Activated naive CD4-positive, alpha-beta T cell treated with anti-CD3 and anti-CD28 coated beads for 36 hours (primary cell): Measurements from ENCODE around the gene CD34. TPM values are rescaled to one million over a fixed set of nuclear protein-coding genes. Genes with fewer than 3 reads are reported as not detected.

Experiments
- CTCF ChIA-PET: fragments of 350-600 bp; sonication (Branson Sonifier 250); formaldehyde crosslinking; loops from one replicate; lab custom pipeline; 2021; ENCODE audit warnings: antibody characterized with exemption; lab: Charles Lee
- DNase-seq: peaks from one replicate; pipeline ENCODE4 v3.0.0-alpha.2; 2020
- H3K27ac Mint-ChIP-seq: one replicate; pipeline ENCODE4 v1.8.0; 2021; ENCODE audit warnings: mild to moderate bottlenecking, mixed read lengths
- H3K27me3 Mint-ChIP-seq: one replicate; pipeline ENCODE4 v1.8.0; 2021; ENCODE audit warnings: low read depth, mixed read lengths
- H3K36me3 Mint-ChIP-seq: one replicate; pipeline ENCODE4 v1.8.0; 2021; ENCODE audit warnings: low read depth, mixed read lengths
- H3K4me1 Mint-ChIP-seq: one replicate; pipeline ENCODE4 v1.8.0; 2021; ENCODE audit warnings: low read depth, mixed read lengths
- H3K4me3 Mint-ChIP-seq: one replicate; pipeline ENCODE4 v1.8.0; 2021; ENCODE audit warnings: mild to moderate bottlenecking, moderate library complexity, mixed read lengths
- H3K9me3 Mint-ChIP-seq: one replicate; pipeline ENCODE4 v1.8.0; 2021; ENCODE audit warnings: mixed read lengths
- intact Hi-C: fragments of 100-400 bp; cut with micrococcal nuclease; formaldehyde crosslinking; loops from one replicate; pipeline ENCODE4 v1.15.1; 2023
- total RNA-seq, 2 experiments: library from RNA; stranded (reverse); gene quantifications; one replicate each; pipeline ENCODE4 v1.2.3, GENCODE V29; 2021

CD34 gene, protein sequence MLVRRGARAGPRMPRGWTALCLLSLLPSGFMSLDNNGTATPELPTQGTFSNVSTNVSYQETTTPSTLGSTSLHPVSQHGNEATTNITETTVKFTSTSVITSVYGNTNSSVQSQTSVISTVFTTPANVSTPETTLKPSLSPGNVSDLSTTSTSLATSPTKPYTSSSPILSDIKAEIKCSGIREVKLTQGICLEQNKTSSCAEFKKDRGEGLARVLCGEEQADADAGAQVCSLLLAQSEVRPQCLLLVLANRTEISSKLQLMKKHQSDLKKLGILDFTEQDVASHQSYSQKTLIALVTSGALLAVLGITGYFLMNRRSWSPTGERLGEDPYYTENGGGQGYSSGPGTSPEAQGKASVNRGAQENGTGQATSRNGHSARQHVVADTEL
- total RNA-seq = under 1 TPM; 0.02 TPM

DNA sequence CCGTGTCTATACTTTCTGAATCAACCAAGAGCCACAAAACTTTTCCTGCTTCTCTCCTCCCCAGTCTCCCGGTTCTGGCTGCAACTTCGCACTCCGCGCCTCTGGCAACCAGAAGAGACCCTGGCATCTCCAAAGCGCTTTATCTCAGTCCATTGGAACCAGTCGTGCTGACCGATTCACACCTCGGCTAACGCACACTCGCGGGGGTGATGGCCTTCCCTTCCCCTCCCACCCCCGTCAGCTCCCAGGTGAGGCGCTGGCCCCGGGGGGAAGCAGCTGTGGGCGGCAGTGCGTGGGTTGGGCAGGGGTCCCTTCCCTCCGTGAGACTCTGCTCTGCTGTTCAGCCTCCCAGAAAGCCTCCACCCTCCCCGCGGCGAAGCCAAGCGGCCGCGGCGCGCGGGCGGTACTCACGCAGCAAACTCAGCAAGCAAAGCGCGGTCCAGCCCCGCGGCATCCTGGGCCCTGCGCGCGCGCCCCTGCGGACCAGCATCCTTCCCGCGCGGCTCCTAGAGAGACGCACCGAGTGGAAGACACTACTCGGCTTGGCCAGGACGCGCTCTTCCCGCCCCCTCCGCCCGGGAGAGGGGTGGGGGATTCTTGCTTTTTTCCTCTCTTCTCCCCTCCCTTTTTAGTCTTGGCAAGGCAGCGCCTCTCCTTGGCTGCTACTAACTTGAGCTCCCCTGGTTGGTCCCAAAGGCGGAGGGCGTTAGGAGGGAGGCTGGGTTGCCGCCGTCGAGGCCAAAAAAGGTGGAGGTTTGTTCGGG is at the start of gene CD34:
CD34 (minus strand) TSS at position 535 of the 764 bp plus-strand sequence; CDS start at position 490, 45 bp downstream.
- H3K9me3 Mint-ChIP-seq = no peaks in the 10 kb centered on the region
- no peaks in the 10 kb centered on the region for H3K36me3 Mint-ChIP-seq
- CTCF ChIA-PET = interaction anchor here (0.8 to 3.2 kb wide), 4 partner anchors 16 to 52 kb away, joined by 3 to 17 read pairs (median 6); no protein-coding TSS in a partner anchor

DNA sequence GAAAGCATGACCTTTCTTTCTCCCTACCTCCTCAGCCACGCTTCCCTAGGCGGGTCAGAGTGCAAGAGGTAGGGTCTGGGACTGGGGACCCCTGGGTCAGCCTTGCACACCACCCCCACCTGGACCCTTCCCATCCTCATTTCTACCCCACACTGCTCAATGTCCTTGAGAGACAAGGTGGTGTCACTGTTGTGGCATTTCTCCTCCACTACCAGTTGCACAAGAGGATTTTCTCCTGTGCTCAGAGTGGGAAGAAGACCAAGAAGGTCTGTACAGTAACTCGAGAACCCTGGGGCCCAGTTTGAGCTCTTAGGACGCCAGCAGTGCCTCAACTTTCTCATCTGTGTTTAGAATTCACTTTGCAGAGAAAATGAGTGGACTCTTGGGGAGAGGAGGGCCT is 49.4 kb upstream of the CD34 start:
- intact Hi-C loops = loop anchor here (5.0 kb wide), 1 partner anchor 263 kb away; no protein-coding TSS in a partner anchor
- Mint-ChIP-seq H3K4me3 (peak overlapping the region; percentile 27), H3K4me1 (peaks cover 10% of the 10 kb centered on the region), H3K27ac (no peak overlapping the region), H3K36me3 (no peaks in the 10 kb centered on the region), H3K27me3 (peaks cover 40% of the 10 kb centered on the region), H3K9me3 (no peaks in the 10 kb centered on the region)
- no peak for DNase-seq
- CTCF ChIA-PET = interaction anchor here (0.9 to 9.8 kb wide), 3 partner anchors 14 to 131 kb away, joined by 3 to 204 read pairs (median 5); no protein-coding TSS in a partner anchor

More for the DNA sequence above, at the start of gene CD34:
- Mint-ChIP-seq H3K27ac (no peak within 1 kb of the TSS), H3K4me3 (peak within 1 kb of the TSS; percentile 63), H3K4me1 (peaks cover 16% of the 10 kb centered on the region), H3K27me3 (peaks cover 52% of the 10 kb centered on the region)
- intact Hi-C loops = no loop called here
- DNase-seq = peak; percentile 51

DNA sequence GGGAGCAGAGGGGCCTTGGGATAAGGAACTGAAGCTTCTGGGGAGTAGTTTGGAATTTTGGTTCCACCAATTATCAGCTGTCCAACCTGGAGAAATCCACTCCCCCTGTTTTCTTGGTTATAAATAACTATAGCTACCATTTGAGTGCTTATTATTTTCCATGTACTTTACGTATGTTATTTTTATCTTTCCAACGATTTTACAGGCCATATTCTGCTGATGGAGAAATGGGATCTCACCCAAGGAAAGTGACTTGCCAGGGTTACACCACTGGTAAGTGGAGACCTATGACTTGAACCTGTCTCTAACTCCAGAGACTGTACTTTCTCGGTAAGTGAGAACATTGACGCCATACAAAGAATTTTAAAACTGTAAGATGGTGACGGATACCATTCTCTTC is 49.0 kb upstream of the CD34 start:
- peak overlapping the region; percentile 64 for H3K4me3 Mint-ChIP-seq
- peaks cover 40% of the 10 kb centered on the region for H3K27me3 Mint-ChIP-seq
- intact Hi-C loops = loop anchor here (2.0 to 5.0 kb wide), 2 partner anchors 63 to 263 kb away; no protein-coding TSS in a partner anchor

DNA sequence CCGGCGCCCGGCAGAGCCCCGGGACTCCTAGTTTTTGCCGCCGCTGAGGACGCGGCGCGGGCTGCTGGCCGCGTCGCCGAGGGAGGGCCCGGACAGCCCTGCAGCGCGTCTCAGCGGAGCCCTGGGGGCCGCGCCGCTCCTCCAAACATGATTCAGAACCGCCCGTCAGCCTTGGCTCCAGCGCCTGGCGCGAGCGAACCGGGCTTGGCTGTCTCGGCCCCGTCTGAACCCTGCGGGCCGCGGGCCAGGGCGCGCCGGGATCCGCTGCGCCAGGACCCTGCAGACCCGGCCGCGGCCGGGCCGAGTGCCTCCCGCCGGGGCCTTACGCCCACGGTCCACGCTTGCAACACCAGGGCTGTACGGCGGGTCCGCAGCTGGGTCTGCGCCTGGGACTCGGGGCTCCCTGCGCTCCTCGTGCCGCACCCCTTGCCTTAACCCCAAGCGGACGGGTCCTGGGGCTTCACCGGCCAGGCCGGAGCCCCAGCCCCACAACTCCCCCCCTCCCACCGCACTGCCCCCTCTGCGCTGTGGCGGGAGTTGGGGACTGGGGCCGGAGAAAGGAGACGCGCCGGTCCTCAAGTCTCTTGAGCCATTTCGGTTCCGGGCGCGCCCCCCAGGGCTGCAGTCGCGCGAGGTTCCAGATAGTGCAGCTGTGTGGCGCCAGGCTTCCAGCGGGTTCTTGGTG is 48.4 kb upstream of the CD34 start:
- intact Hi-C loops = loop anchor here (2.0 kb wide), 1 partner anchor 62 kb away; no protein-coding TSS in a partner anchor
- CTCF ChIA-PET = interaction anchor here (0.9 to 9.8 kb wide), 3 partner anchors 15 to 130 kb away, joined by 3 to 204 read pairs (median 5); no protein-coding TSS in a partner anchor
- Mint-ChIP-seq H3K4me3 (peak overlapping the region; percentile 64), H3K9me3 (no peaks in the 10 kb centered on the region), H3K27ac (no peak overlapping the region), H3K27me3 (peaks cover 43% of the 10 kb centered on the region), H3K36me3 (no peaks in the 10 kb centered on the region), H3K4me1 (peaks cover 10% of the 10 kb centered on the region)
- DNase-seq = peak; percentile 33

More for the DNA sequence above, 49.0 kb upstream of the CD34 start:
- CTCF ChIA-PET = interaction anchor here (0.9 to 9.8 kb wide), 3 partner anchors 15 to 131 kb away, joined by 3 to 204 read pairs (median 5); no protein-coding TSS in a partner anchor
- no peak for DNase-seq
- H3K4me1 Mint-ChIP-seq = peaks cover 10% of the 10 kb centered on the region
- H3K9me3 Mint-ChIP-seq = no peaks in the 10 kb centered on the region
- H3K36me3 Mint-ChIP-seq = no peaks in the 10 kb centered on the region
- H3K27ac Mint-ChIP-seq = no peak overlapping the region

DNA sequence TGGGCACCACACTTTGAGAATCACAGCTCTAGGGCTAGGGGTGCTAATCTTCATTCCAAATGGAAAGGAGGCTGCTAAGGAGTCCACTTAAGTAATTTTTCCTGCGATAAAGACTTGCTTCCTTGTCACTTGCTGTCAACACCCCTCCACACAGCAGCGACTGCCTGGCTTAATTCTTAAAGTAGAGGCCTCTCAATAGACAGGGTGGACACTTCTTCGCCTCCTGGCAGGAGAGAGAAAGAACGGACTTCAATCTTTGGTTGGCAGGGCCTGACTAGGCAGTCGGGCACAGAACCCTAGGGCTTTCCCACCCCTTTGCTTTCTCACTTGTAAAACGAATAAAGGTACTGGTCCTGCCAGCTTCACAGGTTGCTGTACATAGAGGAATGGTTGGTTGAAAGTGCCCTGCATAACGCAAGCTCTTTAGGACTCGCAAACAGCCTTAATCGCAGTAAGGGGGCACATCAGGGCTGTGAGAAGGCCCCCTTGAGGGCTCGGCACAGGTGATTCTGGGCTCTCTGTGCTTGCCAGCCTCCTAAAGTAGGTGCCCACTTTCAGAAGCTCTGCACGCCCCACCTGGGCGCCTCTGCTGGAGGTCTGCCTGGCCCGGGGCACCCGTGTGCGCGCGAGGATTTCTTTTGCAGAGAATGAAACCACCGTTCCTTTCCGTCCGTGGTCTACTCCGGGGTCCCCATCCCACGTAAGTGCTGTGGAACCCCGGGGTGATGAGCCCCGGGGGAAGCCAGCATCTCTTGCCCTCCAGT is 47.6 kb upstream of the CD34 start:
- H3K4me3 Mint-ChIP-seq = peak overlapping the region; percentile 40
- intact Hi-C loops = loop anchor here (2.0 kb wide), 1 partner anchor 62 kb away; no protein-coding TSS in a partner anchor
- H3K27ac Mint-ChIP-seq = no peak overlapping the region
- peaks cover 7% of the 10 kb centered on the region for H3K4me1 Mint-ChIP-seq
- no peak for DNase-seq
- H3K36me3 Mint-ChIP-seq = no peaks in the 10 kb centered on the region
- peaks cover 43% of the 10 kb centered on the region for H3K27me3 Mint-ChIP-seq
- H3K9me3 Mint-ChIP-seq = no peaks in the 10 kb centered on the region
- CTCF ChIA-PET = interaction anchor here (1.4 to 9.8 kb wide), 3 partner anchors 44 to 129 kb away, joined by 3 to 204 read pairs (median 5); no protein-coding TSS in a partner anchor

- CTCF ChIA-PET = interaction anchor here (0.7 to 9.8 kb wide), 4 partner anchors 42 to 128 kb away, joined by 3 to 204 read pairs (median 4); no protein-coding TSS in a partner anchor
- Mint-ChIP-seq H3K4me1 (no peaks in the 10 kb centered on the region), H3K4me3 (no peak overlapping the region), H3K9me3 (no peaks in the 10 kb centered on the region), H3K27me3 (peaks cover 38% of the 10 kb centered on the region), H3K36me3 (no peaks in the 10 kb centered on the region), H3K27ac (no peak overlapping the region)
- no peak for DNase-seq
- intact Hi-C loops = no loop called here
These were observed 46.1 kb upstream of the CD34 start for GRCh38 chr1:207956986-207957385.

GRCh38 chr1:207954104-207954503 is 43.2 kb upstream of the CD34 start:
- H3K27ac Mint-ChIP-seq = no peak overlapping the region
- peaks cover 22% of the 10 kb centered on the region for H3K27me3 Mint-ChIP-seq
- H3K9me3 Mint-ChIP-seq = no peaks in the 10 kb centered on the region
- intact Hi-C loops = no loop called here
- H3K4me3 Mint-ChIP-seq = no peak overlapping the region
- no peaks in the 10 kb centered on the region for H3K36me3 Mint-ChIP-seq
- CTCF ChIA-PET = interaction anchor here (0.9 to 1.6 kb wide), 3 partner anchors 9 to 125 kb away, joined by 4 to 10 read pairs (median 5); no protein-coding TSS in a partner anchor
- H3K4me1 Mint-ChIP-seq = no peaks in the 10 kb centered on the region
- no peak for DNase-seq

- Mint-ChIP-seq H3K36me3 (no peaks in the 10 kb centered on the region), H3K27me3 (peaks cover 12% of the 10 kb centered on the region), H3K4me3 (no peak overlapping the region), H3K4me1 (no peaks in the 10 kb centered on the region), H3K9me3 (no peaks in the 10 kb centered on the region), H3K27ac (no peak overlapping the region)
- no peak for DNase-seq
- intact Hi-C loops = no loop called here
- CTCF ChIA-PET = interaction anchor here (0.7 to 2.3 kb wide), 6 partner anchors 10 to 156 kb away, joined by 3 to 10 read pairs (median 4); no protein-coding TSS in a partner anchor
These were observed 42.0 kb upstream of the CD34 start for GRCh38 chr1:207952617-207953542.

GRCh38 chr1:207951652-207952051 is 40.7 kb upstream of the CD34 start:
- Mint-ChIP-seq H3K9me3 (no peaks in the 10 kb centered on the region), H3K4me3 (no peak overlapping the region), H3K4me1 (no peaks in the 10 kb centered on the region), H3K36me3 (no peaks in the 10 kb centered on the region), H3K27ac (no peak overlapping the region), H3K27me3 (peaks cover 8% of the 10 kb centered on the region)
- CTCF ChIA-PET = interaction anchor here (0.7 to 2.3 kb wide), 2 partner anchors 16 to 154 kb away, joined by 3 to 6 read pairs; no protein-coding TSS in a partner anchor
- no peak for DNase-seq
- intact Hi-C loops = no loop called here

GRCh38 chr1:207950750-207951149 is 39.8 kb upstream of the CD34 start:
- intact Hi-C loops = no loop called here
- CTCF ChIA-PET = interaction anchor here (2.3 kb wide), 1 partner anchor 153 kb away, joined by 6 read pairs; no protein-coding TSS in a partner anchor
- no peak for DNase-seq

More at GRCh38 chr1:207950750-207951149, 39.8 kb upstream of the CD34 start:
- H3K36me3 Mint-ChIP-seq = no peaks in the 10 kb centered on the region
- H3K4me1 Mint-ChIP-seq = no peaks in the 10 kb centered on the region
- no peak overlapping the region for H3K4me3 Mint-ChIP-seq
- no peak overlapping the region for H3K27ac Mint-ChIP-seq
- no peaks in the 10 kb centered on the region for H3K9me3 Mint-ChIP-seq
- H3K27me3 Mint-ChIP-seq = peaks cover 4% of the 10 kb centered on the region
